HG03575 (cell line): ENCODE data around the gene SREK1.
"Not testable (repeated sequence)": the region's sequence is repeated elsewhere in the genome, so short reads cannot be mapped to it uniquely, and the experiment has no call there.

ENCODE experiments used
- ATAC-seq: cut with Tn5 transposase; IDR thresholded peaks from one replicate; pipeline ENCODE4 v1.9.1; 2021; ENCODE audit not compliant: unreplicated experiment, insufficient number of reproducible peaks, low FRiP score; ENCODE audit errors: extremely low read depth

The SREK1 gene

DNA sequence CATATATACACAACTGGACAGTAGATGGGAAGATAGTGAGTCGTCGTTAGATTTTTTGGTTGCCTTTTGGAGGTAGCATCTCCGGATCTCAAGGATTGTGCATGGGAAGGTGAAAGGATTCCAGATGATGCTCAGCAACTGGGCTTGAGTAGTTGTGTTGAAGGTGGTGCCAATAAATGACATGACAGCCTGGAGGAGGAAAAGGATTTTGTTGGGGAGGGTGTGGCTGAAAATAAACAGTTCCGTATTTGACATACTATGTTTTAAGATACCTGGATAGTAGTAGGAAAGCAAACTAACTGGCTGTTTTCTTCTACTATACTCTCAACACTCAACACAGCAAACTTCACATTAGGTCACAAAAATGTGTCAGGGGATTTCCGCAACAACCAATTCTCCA lies 62.4 kb downstream of the SREK1 start:
- ATAC-seq = no peak

- ATAC-seq = no peak
These were observed 63.9 kb downstream of the SREK1 start for GRCh38 chr5:66207800-66208561.

GRCh38 chr5:66209350-66209749 lies 65.2 kb downstream of the SREK1 start:
- no peak for ATAC-seq

DNA sequence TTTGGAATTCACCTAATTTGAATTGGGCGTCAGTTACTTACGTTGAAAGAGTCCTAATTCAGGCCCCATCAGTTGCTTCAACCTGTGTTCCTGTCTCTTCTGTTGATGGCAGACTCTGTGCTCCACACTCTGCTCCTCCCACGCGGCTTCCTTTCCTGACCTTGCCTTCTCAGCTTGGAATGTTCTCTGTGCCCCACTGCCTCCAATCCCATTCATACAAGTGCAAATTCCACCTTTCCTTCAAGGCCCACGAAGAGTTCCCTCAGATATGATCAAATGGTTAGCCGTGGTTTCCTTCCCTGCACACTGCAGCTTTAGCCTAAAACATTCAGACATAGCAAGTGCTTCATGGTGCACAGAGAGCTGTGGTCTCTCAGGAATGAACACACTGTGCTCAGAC lies 65.7 kb downstream of the SREK1 start:
- ATAC-seq = no peak

DNA sequence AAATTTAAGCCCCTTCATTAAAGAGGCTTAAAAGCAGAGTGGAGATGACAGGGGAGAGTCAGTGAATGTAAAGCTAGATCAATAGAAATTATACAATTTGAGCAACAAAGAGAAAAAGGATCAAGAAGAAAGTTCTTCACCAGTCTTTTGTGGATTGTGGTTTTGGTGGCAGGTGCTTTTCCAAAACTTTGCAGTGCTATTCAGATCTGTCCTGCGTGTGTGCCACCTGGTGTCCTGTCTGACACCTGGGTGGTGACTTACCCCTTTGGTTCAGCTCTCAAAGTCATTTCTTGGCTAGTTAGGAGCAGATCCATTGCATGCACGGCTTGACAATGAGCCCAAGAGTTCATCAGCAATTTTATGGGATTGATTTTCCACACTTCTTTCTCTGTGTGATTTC lies 69.4 kb downstream of the SREK1 start:
- ATAC-seq = no peak

DNA sequence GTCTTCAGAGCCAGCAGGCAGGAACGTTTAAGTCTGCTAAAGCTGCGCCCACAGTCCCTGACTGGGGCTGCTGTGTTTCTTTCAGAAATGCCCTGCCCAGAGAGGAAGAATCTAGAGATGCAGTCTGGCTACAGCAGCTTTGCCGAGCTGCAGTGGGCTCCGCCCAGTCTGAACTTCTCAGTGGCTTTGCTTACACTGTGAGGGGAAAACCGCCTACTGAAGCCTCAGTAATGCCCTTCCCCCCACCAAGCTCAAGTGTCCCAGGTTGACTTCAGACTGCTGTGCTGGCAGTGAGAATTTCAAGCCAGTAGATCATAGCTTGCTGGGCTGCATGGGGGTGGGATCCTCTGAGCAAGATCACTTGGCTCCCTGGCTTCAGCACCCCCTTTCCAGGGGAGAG lies 78.4 kb downstream of the SREK1 start:
- no peak for ATAC-seq

DNA sequence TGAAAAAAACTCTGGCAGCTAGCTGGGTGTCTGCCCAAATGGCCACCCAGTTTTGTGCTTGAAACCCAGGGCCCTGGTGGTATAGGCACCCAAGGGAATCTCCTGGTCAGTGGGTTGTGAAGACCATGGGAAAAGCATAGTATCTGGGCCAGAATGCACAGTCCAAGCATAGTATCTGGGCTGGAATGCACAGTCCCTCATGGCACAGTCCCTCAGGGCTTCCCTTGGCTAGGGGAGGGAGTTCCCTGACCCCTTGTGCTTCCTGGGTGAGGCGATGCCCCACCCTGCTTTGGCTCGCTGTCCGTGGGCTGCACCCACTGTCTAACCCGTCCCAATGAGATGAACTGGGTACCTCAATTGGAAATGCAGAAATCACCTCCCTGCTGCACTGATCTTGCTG lies 78.8 kb downstream of the SREK1 start:
- not testable (repeated sequence) for ATAC-seq

- ATAC-seq = no peak
These were observed 79.5 kb downstream of the SREK1 start for GRCh38 chr5:66223637-66224036.

DNA sequence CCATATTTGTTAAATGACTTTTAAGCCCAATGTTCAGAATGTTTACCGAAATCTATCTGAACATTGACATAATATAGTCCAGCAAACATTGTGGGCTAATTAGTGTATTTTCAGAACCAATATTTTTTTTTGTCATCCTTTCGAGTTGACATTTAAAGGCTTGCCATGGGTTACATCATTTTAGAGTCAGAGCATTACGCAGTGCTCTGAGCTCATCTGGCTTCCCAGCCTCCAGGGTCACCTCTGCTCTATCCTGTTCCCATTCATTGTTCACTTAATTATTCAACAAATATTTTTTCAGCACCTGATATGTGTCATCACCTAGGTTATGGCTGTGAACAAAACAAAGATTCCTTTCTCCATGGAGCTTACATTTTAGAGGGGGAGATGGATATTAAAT lies 80.2 kb downstream of the SREK1 start:
- ATAC-seq = no peak

DNA sequence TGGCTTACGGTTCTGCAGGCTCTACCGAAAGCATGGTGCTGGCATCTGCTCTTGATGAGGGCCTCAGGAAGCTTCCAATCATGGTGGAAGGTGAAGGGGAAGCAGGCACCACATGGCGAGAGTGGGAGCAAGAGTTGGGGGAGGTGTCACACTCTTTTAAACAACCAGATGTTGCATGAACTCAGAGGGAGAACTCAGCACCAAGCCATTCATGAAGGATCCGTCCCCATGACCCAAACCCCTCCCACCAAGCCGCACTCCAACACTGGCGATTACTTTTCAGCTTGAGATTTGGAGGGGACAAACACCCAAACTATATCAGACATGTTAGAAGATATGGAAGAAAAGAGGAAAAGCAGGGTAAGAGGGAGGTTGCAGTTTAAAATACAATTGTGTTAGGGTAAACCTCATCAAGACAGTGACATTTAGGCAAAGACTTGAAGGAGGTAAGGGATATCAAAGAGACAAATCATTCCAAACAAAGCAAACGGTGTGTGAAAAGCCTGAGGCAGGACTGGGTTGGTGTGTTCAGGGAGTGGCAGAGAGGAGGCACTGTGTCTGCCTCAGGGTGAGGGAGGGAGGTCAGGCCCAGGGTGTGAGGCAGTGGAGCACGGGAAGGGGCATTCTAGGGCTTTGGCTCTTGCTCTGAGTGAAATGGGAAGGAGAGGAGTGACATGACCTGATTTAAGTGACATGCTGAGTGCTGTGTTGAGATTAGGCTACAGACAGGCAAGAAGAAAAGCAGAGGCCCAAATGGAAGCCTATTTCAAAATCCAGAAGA lies 80.9 kb downstream of the SREK1 start:
- ATAC-seq = no peak

DNA sequence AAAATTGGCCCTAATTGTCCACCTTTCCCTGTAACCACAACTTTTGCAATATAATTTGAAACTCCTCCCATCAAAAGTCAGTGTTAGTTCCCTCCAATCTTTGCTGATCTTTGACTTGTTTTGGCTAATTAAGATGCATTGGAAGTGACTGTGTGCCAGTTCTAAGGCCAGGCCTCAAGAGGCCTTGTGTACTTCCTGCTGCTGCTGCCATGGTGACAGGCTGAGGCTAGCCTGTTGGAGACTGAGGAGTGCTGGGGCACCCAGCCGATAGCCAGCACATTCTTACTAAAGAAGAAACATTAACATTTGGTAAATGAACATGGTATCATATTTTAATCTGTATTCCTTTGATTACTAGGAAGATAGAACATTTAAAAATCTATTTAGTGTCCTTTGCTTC lies 86.5 kb downstream of the SREK1 start:
- no peak for ATAC-seq

- no peak for ATAC-seq
These were observed 87.4 kb downstream of the SREK1 start for GRCh38 chr5:66231508-66231907.

DNA sequence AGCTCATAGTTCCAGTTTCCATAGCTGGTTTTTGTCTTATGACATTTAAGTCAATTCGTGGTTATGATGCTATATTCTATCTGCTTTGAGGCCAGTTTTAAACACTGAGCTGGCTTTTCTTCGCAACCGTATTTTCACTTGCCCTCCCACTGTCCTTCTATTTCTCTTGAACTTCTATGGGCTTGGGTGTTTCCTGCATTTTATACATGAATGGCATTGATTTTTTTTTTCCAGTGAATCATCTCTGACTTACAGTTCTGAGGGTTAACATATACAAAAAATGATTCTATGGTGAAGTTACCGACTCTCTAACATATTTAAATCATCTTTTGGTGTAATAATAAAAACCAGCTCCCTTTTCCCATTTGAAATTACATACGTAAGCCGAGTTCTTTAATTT lies 88.2 kb downstream of the SREK1 start:
- no peak for ATAC-seq

- ATAC-seq = no peak
These were observed 88.8 kb downstream of the SREK1 start for GRCh38 chr5:66232706-66233445.
